Nephron progenitor cell (in vitro differentiated cells): ENCODE results near the gene VAV1.

Source experiments
- DNase-seq: peaks from one replicate; pipeline ENCODE4 v3.0.0; 2021
- H3K27ac Mint-ChIP-seq: 2 replicates; pipeline ENCODE4 v1.8.0; 2021; ENCODE audit warnings: mild to moderate bottlenecking, moderate library complexity, mixed read lengths
- H3K27me3 Mint-ChIP-seq: 2 replicates; pipeline ENCODE4 v1.8.0; 2021; ENCODE audit warnings: mild to moderate bottlenecking, low read depth, mixed read lengths; ENCODE audit not compliant: poor library complexity
- H3K36me3 Mint-ChIP-seq: 2 replicates; pipeline ENCODE4 v1.8.0; 2021; ENCODE audit warnings: low read depth, mixed read lengths
- H3K4me1 Mint-ChIP-seq: 2 replicates; pipeline ENCODE4 v1.8.0; 2021; ENCODE audit warnings: mixed read lengths
- H3K4me3 Mint-ChIP-seq: 2 replicates; pipeline ENCODE4 v1.8.0; 2021; ENCODE audit warnings: mild to moderate bottlenecking, moderate library complexity, mixed read lengths
- H3K9me3 Mint-ChIP-seq: 2 replicates; pipeline ENCODE4 v1.8.0; 2021; ENCODE audit warnings: mild to moderate bottlenecking, moderate library complexity, mixed read lengths
- TF ChIP-seq, protein P1 (sequence below): fragments of 200-600 bp; sonication (generic); IDR thresholded peaks from 2 replicates; pipeline ENCODE4 v1.5.0; 2021; ENCODE audit warnings: antibody characterized with exemption

The VAV1 gene

GRCh38 chr19:6906559-6907060, 134.1 kb downstream of the VAV1 start:
- no peaks in the 10 kb centered on the region for H3K4me1 Mint-ChIP-seq
- H3K27me3 Mint-ChIP-seq, result no peaks in the 10 kb centered on the region
- no peak overlapping the region for H3K27ac Mint-ChIP-seq
- H3K4me3 Mint-ChIP-seq, result no peak overlapping the region
- peaks cover 80% of the 10 kb centered on the region for H3K9me3 Mint-ChIP-seq
- DNase-seq, result no peak
- H3K36me3 Mint-ChIP-seq, result no peaks in the 10 kb centered on the region
- TF ChIP-seq, protein P1, sequence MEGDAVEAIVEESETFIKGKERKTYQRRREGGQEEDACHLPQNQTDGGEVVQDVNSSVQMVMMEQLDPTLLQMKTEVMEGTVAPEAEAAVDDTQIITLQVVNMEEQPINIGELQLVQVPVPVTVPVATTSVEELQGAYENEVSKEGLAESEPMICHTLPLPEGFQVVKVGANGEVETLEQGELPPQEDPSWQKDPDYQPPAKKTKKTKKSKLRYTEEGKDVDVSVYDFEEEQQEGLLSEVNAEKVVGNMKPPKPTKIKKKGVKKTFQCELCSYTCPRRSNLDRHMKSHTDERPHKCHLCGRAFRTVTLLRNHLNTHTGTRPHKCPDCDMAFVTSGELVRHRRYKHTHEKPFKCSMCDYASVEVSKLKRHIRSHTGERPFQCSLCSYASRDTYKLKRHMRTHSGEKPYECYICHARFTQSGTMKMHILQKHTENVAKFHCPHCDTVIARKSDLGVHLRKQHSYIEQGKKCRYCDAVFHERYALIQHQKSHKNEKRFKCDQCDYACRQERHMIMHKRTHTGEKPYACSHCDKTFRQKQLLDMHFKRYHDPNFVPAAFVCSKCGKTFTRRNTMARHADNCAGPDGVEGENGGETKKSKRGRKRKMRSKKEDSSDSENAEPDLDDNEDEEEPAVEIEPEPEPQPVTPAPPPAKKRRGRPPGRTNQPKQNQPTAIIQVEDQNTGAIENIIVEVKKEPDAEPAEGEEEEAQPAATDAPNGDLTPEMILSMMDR, result no peak
